Breast epithelium (tissue), 3 donors: ENCODE measurements around the gene BCL2L13.

Experiments used
- POLR2A ChIP-seq: fragments of 450-650 bp; IDR thresholded peaks from one replicate; pipeline ENCODE4 v1.6.1; 2016; ENCODE audit warnings: antibody characterized with exemption, mild to moderate bottlenecking, moderate library complexity
- TF ChIP-seq, protein P1 (sequence below), 3 donors: fragments of 450-650 bp; IDR thresholded peaks; one replicate each; pipeline ENCODE4 v1.5.1; 2016 to 2017; ENCODE audit warnings: antibody characterized with exemption in 3 of 3, mild to moderate bottlenecking in 3 of 3, moderate library complexity in 3 of 3

- TF ChIP-seq, protein P1, sequence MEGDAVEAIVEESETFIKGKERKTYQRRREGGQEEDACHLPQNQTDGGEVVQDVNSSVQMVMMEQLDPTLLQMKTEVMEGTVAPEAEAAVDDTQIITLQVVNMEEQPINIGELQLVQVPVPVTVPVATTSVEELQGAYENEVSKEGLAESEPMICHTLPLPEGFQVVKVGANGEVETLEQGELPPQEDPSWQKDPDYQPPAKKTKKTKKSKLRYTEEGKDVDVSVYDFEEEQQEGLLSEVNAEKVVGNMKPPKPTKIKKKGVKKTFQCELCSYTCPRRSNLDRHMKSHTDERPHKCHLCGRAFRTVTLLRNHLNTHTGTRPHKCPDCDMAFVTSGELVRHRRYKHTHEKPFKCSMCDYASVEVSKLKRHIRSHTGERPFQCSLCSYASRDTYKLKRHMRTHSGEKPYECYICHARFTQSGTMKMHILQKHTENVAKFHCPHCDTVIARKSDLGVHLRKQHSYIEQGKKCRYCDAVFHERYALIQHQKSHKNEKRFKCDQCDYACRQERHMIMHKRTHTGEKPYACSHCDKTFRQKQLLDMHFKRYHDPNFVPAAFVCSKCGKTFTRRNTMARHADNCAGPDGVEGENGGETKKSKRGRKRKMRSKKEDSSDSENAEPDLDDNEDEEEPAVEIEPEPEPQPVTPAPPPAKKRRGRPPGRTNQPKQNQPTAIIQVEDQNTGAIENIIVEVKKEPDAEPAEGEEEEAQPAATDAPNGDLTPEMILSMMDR (IDR thresholded peaks at IDR 0.05), result no peak
- TF ChIP-seq POLR2A, result no peak
Observed at GRCh38 chr22:17612057-17612456, 26.5 kb upstream of the BCL2L13 start.
